ENCODE measurements around the gene ZNF8. TPM values are rescaled to one million over a fixed set of nuclear protein-coding genes. Genes with fewer than 3 reads are reported as not detected.
A peak's percentile ranks its signal among the peaks of the same experiment; 100 is the strongest.

Gene ZNF8
- polyA plus RNA-seq, 4 donors = 0.54 to 4.3 (median 1.5) TPM

- DNase-seq (no peak), FAIRE-seq (no peak)
- peaks cover 9 to 38% (median 11%) of the 10 kb centered on the region in 3 donors for H3K36me3 ChIP-seq (ENCODE audit: control insufficient read depth in 3 of 3, insufficient read depth in 2 of 3, low read depth in 1 of 3, low read length in 3 of 3)
- H3K4me1 ChIP-seq (ENCODE audit: control insufficient read depth in 3 of 3, insufficient read depth in 2 of 3, low read depth in 1 of 3, low read length in 2 of 3) = no peaks in the 10 kb centered on the region
- H3K4me3 ChIP-seq (ENCODE audit: low read depth in 1 of 3, low read length in 3 of 3) = no peak overlapping the region
- H3K9me3 ChIP-seq (ENCODE audit: control insufficient read depth in 2 of 2, insufficient read depth in 1 of 2, low read depth in 1 of 2, low read length in 1 of 2) = peaks cover 0 to 8% of the 10 kb centered on the region in 2 donors
- H3K27me3 ChIP-seq (ENCODE audit: control insufficient read depth in 3 of 3, insufficient read depth in 3 of 3, low read length in 3 of 3) = no peaks in the 10 kb centered on the region
- H3K27ac ChIP-seq (ENCODE audit: low read depth in 1 of 3, low read length in 2 of 3) = no peak overlapping the region
- 82 to 88% (median 86%) methylated on average over 4 of the region's 4 CpGs for WGBS, 3 donors
Observed at GRCh38 chr19:58318297-58318696, 39.5 kb downstream of the ZNF8 start.

GRCh38 chr19:58319241-58319640, 40.5 kb downstream of the ZNF8 start:
- no peak overlapping the region for H3K4me3 ChIP-seq (ENCODE audit: low read depth in 1 of 3, low read length in 3 of 3)
- no peaks in the 10 kb centered on the region for H3K4me1 ChIP-seq (ENCODE audit: control insufficient read depth in 3 of 3, insufficient read depth in 2 of 3, low read depth in 1 of 3, low read length in 2 of 3)
- FAIRE-seq (no peak), DNase-seq (no peak)
- H3K9me3 ChIP-seq (ENCODE audit: control insufficient read depth in 2 of 2, insufficient read depth in 1 of 2, low read depth in 1 of 2, low read length in 1 of 2) = peaks cover 0 to 8% of the 10 kb centered on the region in 2 donors
- no peak overlapping the region for H3K27ac ChIP-seq (ENCODE audit: low read depth in 1 of 3, low read length in 2 of 3)
- peaks cover 4 to 34% (median 5%) of the 10 kb centered on the region in 3 donors for H3K36me3 ChIP-seq (ENCODE audit: control insufficient read depth in 3 of 3, insufficient read depth in 2 of 3, low read depth in 1 of 3, low read length in 3 of 3)
- no peaks in the 10 kb centered on the region for H3K27me3 ChIP-seq (ENCODE audit: control insufficient read depth in 3 of 3, insufficient read depth in 3 of 3, low read length in 3 of 3)
- WGBS, 3 donors = 95 to 96% (median 95%) methylated on average over 10 of the region's 10 CpGs

- 31 to 62% (median 44%) methylated on average over 6 of the region's 6 CpGs for WGBS, 3 donors
- FAIRE-seq (no peak), DNase-seq (peak in 1 of 2 donors; percentile 50)
- no peaks in the 10 kb centered on the region for H3K9me3 ChIP-seq (ENCODE audit: control insufficient read depth in 2 of 2, insufficient read depth in 1 of 2, low read depth in 1 of 2, low read length in 1 of 2)
- H3K4me1 ChIP-seq (ENCODE audit: control insufficient read depth in 3 of 3, insufficient read depth in 2 of 3, low read depth in 1 of 3, low read length in 2 of 3) = peaks cover 0 to 12% (median 5%) of the 10 kb centered on the region in 3 donors
- H3K27me3 ChIP-seq (ENCODE audit: control insufficient read depth in 3 of 3, insufficient read depth in 3 of 3, low read length in 3 of 3) = no peaks in the 10 kb centered on the region
- H3K4me3 ChIP-seq (ENCODE audit: low read depth in 1 of 3, low read length in 3 of 3) = peak overlapping the region in 2 of 3 donors; percentile 66 to 90
- peaks cover 0 to 4% (median 0%) of the 10 kb centered on the region in 3 donors for H3K36me3 ChIP-seq (ENCODE audit: control insufficient read depth in 3 of 3, insufficient read depth in 2 of 3, low read depth in 1 of 3, low read length in 3 of 3)
- H3K27ac ChIP-seq (ENCODE audit: low read depth in 1 of 3, low read length in 2 of 3) = peak overlapping the region in 1 of 3 donors; percentile 79
Observed at GRCh38 chr19:58325311-58326022, 46.7 kb downstream of the ZNF8 start.

- H3K27ac ChIP-seq (ENCODE audit: low read depth in 1 of 3, low read length in 2 of 3) = peak overlapping the region in 2 of 3 donors; percentile 35 to 79
- peaks cover 0 to 4% (median 0%) of the 10 kb centered on the region in 3 donors for H3K36me3 ChIP-seq (ENCODE audit: control insufficient read depth in 3 of 3, insufficient read depth in 2 of 3, low read depth in 1 of 3, low read length in 3 of 3)
- FAIRE-seq (no peak), DNase-seq (no peak)
- H3K4me1 ChIP-seq (ENCODE audit: control insufficient read depth in 3 of 3, insufficient read depth in 2 of 3, low read depth in 1 of 3, low read length in 2 of 3) = peaks cover 0 to 12% (median 5%) of the 10 kb centered on the region in 3 donors
- H3K9me3 ChIP-seq (ENCODE audit: control insufficient read depth in 2 of 2, insufficient read depth in 1 of 2, low read depth in 1 of 2, low read length in 1 of 2) = no peaks in the 10 kb centered on the region
- peak overlapping the region; percentile 50 to 90 (median 66) for H3K4me3 ChIP-seq (ENCODE audit: low read depth in 1 of 3, low read length in 3 of 3)
- WGBS, 3 donors = 1 to 4% (median 2%) methylated on average over 9 of the region's 9 CpGs
- no peaks in the 10 kb centered on the region for H3K27me3 ChIP-seq (ENCODE audit: control insufficient read depth in 3 of 3, insufficient read depth in 3 of 3, low read length in 3 of 3)
Observed at GRCh38 chr19:58326501-58326913, 47.8 kb downstream of the ZNF8 start.

GRCh38 chr19:58326914-58327726, 48.4 kb downstream of the ZNF8 start, which contains the start of gene ZSCAN22:
Gene ZSCAN22 (plus strand): TSS chr19:58326994. CDS start chr19:58334803, 7,809 bp downstream.
- H3K4me1 ChIP-seq (ENCODE audit: control insufficient read depth in 3 of 3, insufficient read depth in 2 of 3, low read depth in 1 of 3, low read length in 2 of 3) = peaks cover 0 to 12% (median 5%) of the 10 kb centered on the region in 3 donors
- WGBS, 3 donors = 0 to 1% (median 0%) methylated on average over 55 to 62 of the region's 62 CpGs
- no peak for FAIRE-seq

GRCh38 chr19:58328999-58329398, 50.2 kb downstream of the ZNF8 start:
- Histone ChIP-seq H3K9me3 (ENCODE audit: control insufficient read depth in 2 of 2, insufficient read depth in 1 of 2, low read depth in 1 of 2, low read length in 1 of 2) (no peaks in the 10 kb centered on the region), H3K4me1 (ENCODE audit: control insufficient read depth in 3 of 3, insufficient read depth in 2 of 3, low read depth in 1 of 3, low read length in 2 of 3) (peaks cover 0 to 12% (median 5%) of the 10 kb centered on the region in 3 donors), H3K27ac (ENCODE audit: low read depth in 1 of 3, low read length in 2 of 3) (no peak overlapping the region), H3K27me3 (ENCODE audit: control insufficient read depth in 3 of 3, insufficient read depth in 3 of 3, low read length in 3 of 3) (no peaks in the 10 kb centered on the region), H3K4me3 (ENCODE audit: low read depth in 1 of 3, low read length in 3 of 3) (no peak overlapping the region), H3K36me3 (ENCODE audit: control insufficient read depth in 3 of 3, insufficient read depth in 2 of 3, low read depth in 1 of 3, low read length in 3 of 3) (no peaks in the 10 kb centered on the region)
- FAIRE-seq (no peak), DNase-seq (no peak)
- 67 to 81% (median 80%) methylated on average over 10 of the region's 10 CpGs for WGBS, 3 donors

More at GRCh38 chr19:58326914-58327726, 48.4 kb downstream of the ZNF8 start, which contains the start of gene ZSCAN22:
- H3K27ac ChIP-seq (ENCODE audit: low read depth in 1 of 3, low read length in 2 of 3) = peak within 1 kb of the TSS; percentile 68 to 79 (median 78)
- DNase-seq = peak; percentile 97 to 99
- H3K36me3 ChIP-seq (ENCODE audit: control insufficient read depth in 3 of 3, insufficient read depth in 2 of 3, low read depth in 1 of 3, low read length in 3 of 3) = peaks cover 0 to 4% (median 0%) of the 10 kb centered on the region in 3 donors
- no peaks in the 10 kb centered on the region for H3K9me3 ChIP-seq (ENCODE audit: control insufficient read depth in 2 of 2, insufficient read depth in 1 of 2, low read depth in 1 of 2, low read length in 1 of 2)
- no peaks in the 10 kb centered on the region for H3K27me3 ChIP-seq (ENCODE audit: control insufficient read depth in 3 of 3, insufficient read depth in 3 of 3, low read length in 3 of 3)
- peak within 1 kb of the TSS; percentile 50 to 90 (median 66) for H3K4me3 ChIP-seq (ENCODE audit: low read depth in 1 of 3, low read length in 3 of 3)

- peaks cover 0 to 5% (median 5%) of the 10 kb centered on the region in 3 donors for H3K4me1 ChIP-seq (ENCODE audit: control insufficient read depth in 3 of 3, insufficient read depth in 2 of 3, low read depth in 1 of 3, low read length in 2 of 3)
- FAIRE-seq (no peak), DNase-seq (peak in 1 of 2 donors; percentile 48)
- H3K36me3 ChIP-seq (ENCODE audit: control insufficient read depth in 3 of 3, insufficient read depth in 2 of 3, low read depth in 1 of 3, low read length in 3 of 3) = peaks cover 0 to 10% (median 3%) of the 10 kb centered on the region in 3 donors
- no peaks in the 10 kb centered on the region for H3K27me3 ChIP-seq (ENCODE audit: control insufficient read depth in 3 of 3, insufficient read depth in 3 of 3, low read length in 3 of 3)
- H3K9me3 ChIP-seq (ENCODE audit: control insufficient read depth in 2 of 2, insufficient read depth in 1 of 2, low read depth in 1 of 2, low read length in 1 of 2) = no peaks in the 10 kb centered on the region
- 70 to 85% (median 84%) methylated on average over 4 of the region's 4 CpGs for WGBS, 3 donors
- no peak overlapping the region for H3K27ac ChIP-seq (ENCODE audit: low read depth in 1 of 3, low read length in 2 of 3)
- no peak overlapping the region for H3K4me3 ChIP-seq (ENCODE audit: low read depth in 1 of 3, low read length in 3 of 3)
Observed at GRCh38 chr19:58330458-58330857, 51.7 kb downstream of the ZNF8 start.

- H3K36me3 ChIP-seq (ENCODE audit: control insufficient read depth in 3 of 3, insufficient read depth in 2 of 3, low read depth in 1 of 3, low read length in 3 of 3) = peaks cover 2 to 28% (median 4%) of the 10 kb centered on the region in 3 donors
- peaks cover 0 to 2% (median 0%) of the 10 kb centered on the region in 3 donors for H3K4me1 ChIP-seq (ENCODE audit: control insufficient read depth in 3 of 3, insufficient read depth in 2 of 3, low read depth in 1 of 3, low read length in 2 of 3)
- H3K27ac ChIP-seq (ENCODE audit: low read depth in 1 of 3, low read length in 2 of 3) = no peak overlapping the region
- no peaks in the 10 kb centered on the region for H3K9me3 ChIP-seq (ENCODE audit: control insufficient read depth in 2 of 2, insufficient read depth in 1 of 2, low read depth in 1 of 2, low read length in 1 of 2)
- no peak for DNase-seq
- H3K4me3 ChIP-seq (ENCODE audit: low read depth in 1 of 3, low read length in 3 of 3) = no peak overlapping the region
- no peaks in the 10 kb centered on the region for H3K27me3 ChIP-seq (ENCODE audit: control insufficient read depth in 3 of 3, insufficient read depth in 3 of 3, low read length in 3 of 3)
- 87 to 94% (median 90%) methylated on average over 1 of the region's 1 CpG for WGBS, 3 donors
- FAIRE-seq = no peak
Observed at GRCh38 chr19:58332697-58333096, 53.9 kb downstream of the ZNF8 start.

Data from small intestine (tissue), 7 donors.